Measurements from ENCODE around the gene LRR1.
"Not testable (repeated sequence)": the region's sequence is repeated elsewhere in the genome, so short reads cannot be mapped to it uniquely, and the experiment has no call there.

LRR1 gene

GRCh38 chr14:49617852-49618519, 19.2 kb downstream of the LRR1 start:
- no peak overlapping the region for H3K9ac ChIP-seq (ENCODE audit: insufficient read length)

GRCh38 chr14:49619273-49619672, 20.5 kb downstream of the LRR1 start:
- not testable (repeated sequence) for DNase-seq (ENCODE audit: low read depth, low spot score); H3K27ac ChIP-seq; H3K9me3 ChIP-seq (ENCODE audit: low read depth, low read length)
- Histone ChIP-seq H3K36me3 (ENCODE audit: insufficient read depth, low read length) (peaks cover 40% of the 10 kb centered on the region), H3K4me3 (peak overlapping the region; percentile 92), H3K9ac (ENCODE audit: insufficient read length) (peak overlapping the region; percentile 93)

More at GRCh38 chr14:49617852-49618519, 19.2 kb downstream of the LRR1 start:
- TF ChIP-seq POLR2AphosphoS5 (IDR thresholded peaks at IDR 0.05; ENCODE audit: borderline replicate concordance, low read depth, low read length) (no peak), EZH2 (IDR thresholded peaks at IDR 0.05) (no peak), FOXP2 (optimal IDR thresholded peaks at IDR 0.05; ENCODE audit: control extremely low read depth, extremely low read length, insufficient read depth) (no peak)
- no peak for DNase-seq (ENCODE audit: low read depth, low spot score)
- Histone ChIP-seq H3K27ac (peak overlapping the region; percentile 63; the same call in 1 of the 2 replicates), H3K36me3 (ENCODE audit: insufficient read depth, low read length) (peaks cover 42% of the 10 kb centered on the region), H3K9me3 (ENCODE audit: low read depth, low read length) (no peaks in the 10 kb centered on the region), H3K4me3 (no peak overlapping the region)

GRCh38 chr14:49619730-49620129, 21.0 kb downstream of the LRR1 start:
- Histone ChIP-seq H3K9ac (ENCODE audit: insufficient read length) (peak overlapping the region; percentile 93), H3K36me3 (ENCODE audit: insufficient read depth, low read length) (peaks cover 36% of the 10 kb centered on the region), H3K9me3 (ENCODE audit: low read depth, low read length) (no peaks in the 10 kb centered on the region), H3K27ac (peak overlapping the region; percentile 89; the same call in 1 of the 2 replicates), H3K4me3 (peak overlapping the region; percentile 92)
- TF ChIP-seq POLR2AphosphoS5 (IDR thresholded peaks at IDR 0.05; ENCODE audit: borderline replicate concordance, low read depth, low read length) = no peak
- TF ChIP-seq FOXP2 (optimal IDR thresholded peaks at IDR 0.05; ENCODE audit: control extremely low read depth, extremely low read length, insufficient read depth) = no peak
- TF ChIP-seq EZH2 (IDR thresholded peaks at IDR 0.05) = no peak
- no peak for DNase-seq (ENCODE audit: low read depth, low spot score)

GRCh38 chr14:49620182-49621113, 21.7 kb downstream of the LRR1 start, which contains the start of the genes MGAT2 and RPL36AL:
Gene MGAT2 (plus strand): TSS chr14:49620799. CDS start chr14:49621269, 470 bp downstream.
Gene RPL36AL (minus strand): TSS chr14:49620626. CDS start chr14:49619104, 1,522 bp downstream.
- Histone ChIP-seq H3K4me3 (peak within 1 kb of the TSS; percentile 92), H3K9ac (ENCODE audit: insufficient read length) (peak within 1 kb of the TSS; percentile 93), H3K36me3 (ENCODE audit: insufficient read depth, low read length) (peaks cover 31% of the 10 kb centered on the region), H3K9me3 (ENCODE audit: low read depth, low read length) (no peaks in the 10 kb centered on the region), H3K27ac (peak within 1 kb of the TSS; percentile 89)
- no peak for TF ChIP-seq EZH2 (IDR thresholded peaks at IDR 0.05)
- TF ChIP-seq POLR2AphosphoS5 (IDR thresholded peaks at IDR 0.05; ENCODE audit: borderline replicate concordance, low read depth, low read length) = peak; percentile 98
- peak; percentile 85 for DNase-seq (ENCODE audit: low read depth, low spot score)

GRCh38 chr14:49621114-49621881, 22.6 kb downstream of the LRR1 start:
- peak overlapping the region; percentile 93 for H3K9ac ChIP-seq (ENCODE audit: insufficient read length)
- no peak for TF ChIP-seq POLR2AphosphoS5 (IDR thresholded peaks at IDR 0.05; ENCODE audit: borderline replicate concordance, low read depth, low read length)
- TF ChIP-seq EZH2 (IDR thresholded peaks at IDR 0.05) = no peak
- no peak for TF ChIP-seq FOXP2 (optimal IDR thresholded peaks at IDR 0.05; ENCODE audit: control extremely low read depth, extremely low read length, insufficient read depth)
- DNase-seq (ENCODE audit: low read depth, low spot score) = no peak
- peak overlapping the region; percentile 92 for H3K4me3 ChIP-seq
- no peak overlapping the region for H3K27ac ChIP-seq
- H3K9me3 ChIP-seq (ENCODE audit: low read depth, low read length) = no peaks in the 10 kb centered on the region
- H3K36me3 ChIP-seq (ENCODE audit: insufficient read depth, low read length) = peaks cover 26% of the 10 kb centered on the region

- H3K9ac ChIP-seq (ENCODE audit: insufficient read length) = peak overlapping the region; percentile 93
- peaks cover 21% of the 10 kb centered on the region for H3K36me3 ChIP-seq (ENCODE audit: insufficient read depth, low read length)
- DNase-seq (ENCODE audit: low read depth, low spot score) = no peak
- peak overlapping the region; percentile 92 for H3K4me3 ChIP-seq
- H3K27ac ChIP-seq = peak overlapping the region; percentile 91
- 0 out of 2 replicates have a peak, but pooled peaks have one; percentile 14 for TF ChIP-seq POLR2AphosphoS5 (IDR thresholded peaks at IDR 0.05; ENCODE audit: borderline replicate concordance, low read depth, low read length)
- no peak for TF ChIP-seq FOXP2 (optimal IDR thresholded peaks at IDR 0.05; ENCODE audit: control extremely low read depth, extremely low read length, insufficient read depth)
- no peaks in the 10 kb centered on the region for H3K9me3 ChIP-seq (ENCODE audit: low read depth, low read length)
These were observed 23.4 kb downstream of the LRR1 start for GRCh38 chr14:49622022-49622607.

- TF ChIP-seq FOXP2 (optimal IDR thresholded peaks at IDR 0.05; ENCODE audit: control extremely low read depth, extremely low read length, insufficient read depth) (no peak), EZH2 (IDR thresholded peaks at IDR 0.05) (no peak), POLR2AphosphoS5 (IDR thresholded peaks at IDR 0.05; ENCODE audit: borderline replicate concordance, low read depth, low read length) (no peak)
- Histone ChIP-seq H3K27ac (peak overlapping the region; percentile 91), H3K36me3 (ENCODE audit: insufficient read depth, low read length) (peaks cover 9% of the 10 kb centered on the region), H3K4me3 (peak overlapping the region; percentile 92), H3K9ac (ENCODE audit: insufficient read length) (peak overlapping the region; percentile 93), H3K9me3 (ENCODE audit: low read depth, low read length) (no peaks in the 10 kb centered on the region)
- no peak for DNase-seq (ENCODE audit: low read depth, low spot score)
These were observed 24.6 kb downstream of the LRR1 start for GRCh38 chr14:49623387-49623786.

Measured in SK-N-MC (cell line).